Measurements from ENCODE around the gene GSK3B. TPM values are rescaled to one million over a fixed set of nuclear protein-coding genes. Genes with fewer than 3 reads are reported as not detected.

Gene GSK3B
- total RNA-seq, 1 experiment from 2014 or later = 50.0 TPM

DNA sequence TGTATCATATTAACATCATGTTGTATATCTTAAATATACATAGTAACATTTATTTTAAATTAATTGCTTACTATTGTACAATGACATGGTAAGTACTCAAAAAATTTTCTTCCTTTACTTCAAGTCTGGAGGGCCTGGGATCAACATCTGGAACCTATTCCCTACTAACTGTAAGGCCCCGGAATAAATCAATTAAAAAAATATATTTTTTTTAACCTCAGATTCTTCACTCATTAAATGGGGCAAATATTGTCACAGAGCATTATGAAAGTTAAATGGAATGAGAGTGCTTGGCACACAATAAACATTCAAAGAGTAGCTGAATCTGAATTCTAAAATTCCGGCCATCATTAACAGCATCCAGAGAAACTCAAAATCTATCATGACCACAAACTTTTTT, 16.5 kb downstream of the GSK3B start:
- TF ChIP-seq, protein P1, sequence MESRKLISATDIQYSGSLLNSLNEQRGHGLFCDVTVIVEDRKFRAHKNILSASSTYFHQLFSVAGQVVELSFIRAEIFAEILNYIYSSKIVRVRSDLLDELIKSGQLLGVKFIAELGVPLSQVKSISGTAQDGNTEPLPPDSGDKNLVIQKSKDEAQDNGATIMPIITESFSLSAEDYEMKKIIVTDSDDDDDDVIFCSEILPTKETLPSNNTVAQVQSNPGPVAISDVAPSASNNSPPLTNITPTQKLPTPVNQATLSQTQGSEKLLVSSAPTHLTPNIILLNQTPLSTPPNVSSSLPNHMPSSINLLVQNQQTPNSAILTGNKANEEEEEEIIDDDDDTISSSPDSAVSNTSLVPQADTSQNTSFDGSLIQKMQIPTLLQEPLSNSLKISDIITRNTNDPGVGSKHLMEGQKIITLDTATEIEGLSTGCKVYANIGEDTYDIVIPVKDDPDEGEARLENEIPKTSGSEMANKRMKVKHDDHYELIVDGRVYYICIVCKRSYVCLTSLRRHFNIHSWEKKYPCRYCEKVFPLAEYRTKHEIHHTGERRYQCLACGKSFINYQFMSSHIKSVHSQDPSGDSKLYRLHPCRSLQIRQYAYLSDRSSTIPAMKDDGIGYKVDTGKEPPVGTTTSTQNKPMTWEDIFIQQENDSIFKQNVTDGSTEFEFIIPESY (IDR thresholded peaks at IDR 0.05; ENCODE audit: extremely low read depth, insufficient replicate concordance, low read length) = no peak
- TF ChIP-seq, protein P2, sequence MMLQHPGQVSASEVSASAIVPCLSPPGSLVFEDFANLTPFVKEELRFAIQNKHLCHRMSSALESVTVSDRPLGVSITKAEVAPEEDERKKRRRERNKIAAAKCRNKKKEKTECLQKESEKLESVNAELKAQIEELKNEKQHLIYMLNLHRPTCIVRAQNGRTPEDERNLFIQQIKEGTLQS (IDR thresholded peaks at IDR 0.05) = no peak
- TF ChIP-seq FOSL1 (IDR thresholded peaks at IDR 0.05; ENCODE audit: low read depth) (no peak), CEBPB (IDR thresholded peaks at IDR 0.05; ENCODE audit: low read depth) (no peak), CBX3 (IDR thresholded peaks at IDR 0.05; ENCODE audit: low read depth) (no peak), YY1 (IDR thresholded peaks at IDR 0.05; ENCODE audit: extremely low read depth, insufficient replicate concordance, low read depth, low read length) (no peak), POLR2A (IDR thresholded peaks at IDR 0.05; ENCODE audit: borderline replicate concordance, extremely low read depth, insufficient read depth, insufficient read length) (no peak), JUND (IDR thresholded peaks at IDR 0.05) (no peak), REST (IDR thresholded peaks at IDR 0.05; ENCODE audit: low read depth) (no peak), ELF1 (IDR thresholded peaks at IDR 0.05; ENCODE audit: borderline replicate concordance, low read depth) (no peak), ZFX (IDR thresholded peaks at IDR 0.05) (no peak), EGR1 (IDR thresholded peaks at IDR 0.05; ENCODE audit: low read depth) (no peak), POLR2AphosphoS5 (IDR thresholded peaks at IDR 0.05; ENCODE audit: low read depth, low read length) (no peak), EZH2 (IDR thresholded peaks at IDR 0.05) (no peak), EZH2phosphoT487 (IDR thresholded peaks at IDR 0.05; ENCODE audit: borderline replicate concordance) (no peak), SRF (IDR thresholded peaks at IDR 0.05; ENCODE audit: low read depth) (no peak), SP1 (IDR thresholded peaks at IDR 0.05; ENCODE audit: low read depth) (no peak), ZNF274 (IDR thresholded peaks at IDR 0.05; ENCODE audit: low read depth, low read length) (no peak)
- TF ChIP-seq, protein P3, sequence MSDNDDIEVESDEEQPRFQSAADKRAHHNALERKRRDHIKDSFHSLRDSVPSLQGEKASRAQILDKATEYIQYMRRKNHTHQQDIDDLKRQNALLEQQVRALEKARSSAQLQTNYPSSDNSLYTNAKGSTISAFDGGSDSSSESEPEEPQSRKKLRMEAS (IDR thresholded peaks at IDR 0.05) = no peak
- Histone ChIP-seq H3K9ac (ENCODE audit: low read length) (no peak overlapping the region), H3K79me2 (ENCODE audit: insufficient read depth, low read length) (peaks cover 95% of the 10 kb centered on the region), H2AFZ (ENCODE audit: low read depth, low read length, poor library complexity, severe bottlenecking) (no peak overlapping the region), H3K4me3 (replicated peaks in 1 of 2; ENCODE audit: low read depth in 1 of 2, low read length in 2 of 2) (no peak overlapping the region), H3K36me3 (ENCODE audit: control insufficient read depth in 1 of 2, insufficient read depth in 2 of 2, low read length in 2 of 2) (no peaks in the 10 kb centered on the region), H3K9me2 (ENCODE audit: insufficient read depth) (no peaks in the 10 kb centered on the region), H3K27ac (ENCODE audit: low read depth, low read length) (no peak overlapping the region), H3K9me3 (ENCODE audit: control insufficient read depth in 1 of 2, insufficient read depth in 1 of 2, low read depth in 1 of 2, low read length in 2 of 2) (no peaks in the 10 kb centered on the region), H4K20me1 (ENCODE audit: insufficient read depth) (0 out of 2 replicates have a peak, but pooled peaks cover 7% of the 10 kb centered on the region), H3K27me3 (ENCODE audit: insufficient read depth, low read length) (no peaks in the 10 kb centered on the region), H3K4me1 (ENCODE audit: control insufficient read depth in 1 of 2, insufficient read depth in 2 of 2, low read length in 2 of 2) (no peaks in the 10 kb centered on the region), H3K4me2 (ENCODE audit: low read length) (no peak overlapping the region)
- POLR2A ChIA-PET = no interaction called here
- RAD21 ChIA-PET (ENCODE audit: low non-redundant PET in 1 of 2, low total read pairs in 2 of 2, uncharacterized antibody in 2 of 2, unreplicated experiment in 2 of 2) = no interaction called here
- intact Hi-C loops (cut with micrococcal nuclease) = no loop called here
- ATAC-seq = no peak
- CTCF ChIA-PET = no interaction called here
- DNase-seq (ENCODE audit: low read depth, low spot score) = no peak
- BruUV-seq (replicated peaks) = no TSS peak

Measured in HCT116 (cell line).